Aorta (tissue), 5 donors: Measurements from ENCODE around the gene CCDC201. TPM values are rescaled to one million over a fixed set of nuclear protein-coding genes. Genes with fewer than 3 reads are reported as not detected.
"Not testable (repeated sequence)": the region's sequence is repeated elsewhere in the genome, so short reads cannot be mapped to it uniquely, and the experiment has no call there.

ENCODE experiments used
- ATAC-seq: fragments of 200-7000 bp; cut with Tn5 transposase; one replicate; pipeline ENCODE4 v1.9.1; 2022; ENCODE audit warnings: moderate library complexity; ENCODE audit not compliant: low FRiP score
- DNase-seq, 2 donors: peaks; one replicate each; pipeline ENCODE4 v3.0.0-alpha.2; 2020
- H3K27ac ChIP-seq, 2 donors: one replicate each; pipeline ENCODE4 v1.5.1; 2013; ENCODE audit warnings: low read length in 2 of 2, mild to moderate bottlenecking in 2 of 2, moderate library complexity in 2 of 2, control low read depth in 1 of 2, inconsistent platforms in 1 of 2, low read depth in 1 of 2
- H3K27me3 ChIP-seq, 2 donors: one replicate each; pipeline ENCODE4 v1.6.1; 2013; ENCODE audit warnings: control low read depth in 1 of 2, low read length in 1 of 2, mild to moderate bottlenecking in 1 of 2, moderate library complexity in 1 of 2; ENCODE audit not compliant: insufficient read depth in 2 of 2, control insufficient read depth in 1 of 2
- H3K36me3 ChIP-seq, 2 donors: one replicate each; pipeline ENCODE4 v1.6.1; 2013; ENCODE audit warnings: control low read depth in 1 of 2, low read length in 1 of 2, mild to moderate bottlenecking in 1 of 2; ENCODE audit not compliant: insufficient read depth in 2 of 2, control insufficient read depth in 1 of 2
- H3K4me1 ChIP-seq, 2 donors: one replicate each; pipeline ENCODE4 v1.6.1; 2013; ENCODE audit warnings: low read length in 2 of 2, control low read depth in 1 of 2, mild to moderate bottlenecking in 1 of 2, moderate library complexity in 1 of 2; ENCODE audit not compliant: insufficient read depth in 2 of 2, control insufficient read depth in 1 of 2
- H3K4me3 ChIP-seq, 2 donors: one replicate each; pipeline ENCODE4 v1.5.1; 2013; ENCODE audit warnings: low read length in 2 of 2, control low read depth in 1 of 2, mild to moderate bottlenecking in 1 of 2
- H3K9me3 ChIP-seq: one replicate; pipeline ENCODE4 v1.6.1; 2013; ENCODE audit warnings: mild to moderate bottlenecking, low read length; ENCODE audit not compliant: control insufficient read depth
- WGBS, 2 donors: extraction: QIAGEN DNeasy Blood & Tissue Kit; methylation state at CpG; one replicate each; pipeline ENCODE4 v1.1.7; 2013; 5-methylcytosine and 5-hydroxymethylcytosine counted together
- intact Hi-C, 2 donors: fragments of 100-400 bp; cut with DNase I; formaldehyde crosslinking; loops; one replicate each; pipeline versions ENCODE4 v1.14.2 to v1.15.0; 2022
- polyA plus RNA-seq, 2 donors: library from polyadenylated mRNA; stranded (reverse); fragments of 200-250 nt; gene quantifications; one replicate each; pipeline ENCODE4 v1.2.3, GENCODE V29; 2013
- total RNA-seq, 2 donors: library from RNA; stranded (reverse); fragmentation: NEBNext Ultra II Directional; extraction: Animal tissue kit (Norgen Biotek cat#: 25700); gene quantifications; one replicate each; pipeline ENCODE4 v1.2.1, GENCODE V29; 2021
- donor health status: healthy with polysubstance abuse.
- donor health status: Bipolar disorder and iron deficiency.
- donor health status: DM: no; HTN: no; CAD: no.
- donor health status: DM: no; HTN: no; CAD: no.
- donor health status: DM: yes; HTN: yes; CAD: no.

CCDC201 gene
- total and polyA plus RNA-seq, 4 donors: not detected

DNA sequence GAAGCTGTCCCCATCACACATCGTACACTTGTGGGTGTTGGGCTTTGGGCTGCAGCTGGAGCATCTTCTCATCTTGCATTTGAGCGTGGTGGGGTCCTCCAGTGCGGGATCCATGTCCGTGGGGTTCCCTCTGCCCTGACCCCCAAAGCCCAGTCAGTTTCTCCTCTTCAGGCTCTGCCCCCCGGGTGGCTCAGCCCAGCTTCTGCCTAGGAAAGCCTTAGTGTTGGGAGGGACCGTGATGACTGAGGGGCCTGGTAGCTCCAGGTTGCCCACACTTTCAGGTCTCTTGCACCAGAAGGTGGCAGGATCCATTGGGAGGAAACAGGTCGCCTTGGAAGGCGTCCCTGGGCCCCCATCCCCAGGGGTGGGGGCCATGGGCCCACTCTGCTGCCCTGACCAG is 55.9 kb downstream of the CCDC201 start:
- ATAC-seq, H3K27me3 ChIP-seq, H3K36me3 ChIP-seq, H3K9me3 ChIP-seq, H3K27ac ChIP-seq, H3K4me1 ChIP-seq, H3K4me3 ChIP-seq, DNase-seq, intact Hi-C loops: not testable (repeated sequence)
- 88 to 93% methylated on average over 7 to 8 of the region's 8 CpGs for WGBS, 2 donors

GRCh38 chr7:45814216-45815118 is 58.4 kb downstream of the CCDC201 start:
- H3K27ac ChIP-seq, H3K9me3 ChIP-seq, H3K4me1 ChIP-seq, H3K4me3 ChIP-seq, H3K36me3 ChIP-seq, H3K27me3 ChIP-seq, intact Hi-C loops, DNase-seq, ATAC-seq: not testable (repeated sequence)
- WGBS, 2 donors: 92 to 93% methylated on average over 29 to 37 of the region's 37 CpGs

GRCh38 chr7:45813771-45814170 is 59.1 kb downstream of the CCDC201 start:
- ATAC-seq, H3K36me3 ChIP-seq, DNase-seq, H3K4me3 ChIP-seq, H3K27me3 ChIP-seq, H3K27ac ChIP-seq, intact Hi-C loops, H3K4me1 ChIP-seq, H3K9me3 ChIP-seq: not testable (repeated sequence)
- WGBS, 2 donors: 94% methylated on average over 18 of the region's 18 CpGs

- Histone ChIP-seq H3K36me3 (no peaks in the 10 kb centered on the region), H3K4me3 (no peak overlapping the region), H3K27me3 (no peaks in the 10 kb centered on the region), H3K4me1 (no peaks in the 10 kb centered on the region), H3K27ac (no peak overlapping the region), H3K9me3 (no peaks in the 10 kb centered on the region)
- ATAC-seq (no peak), DNase-seq (no peak)
- intact Hi-C loops: no loop called here
- 91 to 93% methylated on average over 23 to 24 of the region's 24 CpGs for WGBS, 2 donors
Measured at GRCh38 chr7:45812946-45813345, 59.9 kb downstream of the CCDC201 start.

GRCh38 chr7:45811652-45812234 is 61.1 kb downstream of the CCDC201 start:
- H3K36me3 ChIP-seq: not testable (repeated sequence)
- WGBS, 2 donors: 88 to 92% methylated on average over 26 of the region's 26 CpGs

GRCh38 chr7:45810451-45811005 is 62.4 kb downstream of the CCDC201 start:
- WGBS, 2 donors: 92 to 95% methylated on average over 26 to 27 of the region's 28 CpGs
- H3K27ac ChIP-seq, ATAC-seq, H3K36me3 ChIP-seq, H3K27me3 ChIP-seq, H3K4me1 ChIP-seq, H3K4me3 ChIP-seq, DNase-seq, H3K9me3 ChIP-seq, intact Hi-C loops: not testable (repeated sequence)

More at GRCh38 chr7:45811652-45812234, 61.1 kb downstream of the CCDC201 start:
- H3K4me1 ChIP-seq, DNase-seq, H3K4me3 ChIP-seq, H3K27me3 ChIP-seq, intact Hi-C loops, H3K9me3 ChIP-seq, H3K27ac ChIP-seq, ATAC-seq: not testable (repeated sequence)

Other genes starting within 250 kb of the CCDC201 start
- not detected for gene IGFBP1, start 15.4 kb upstream of the CCDC201 start, total RNA-seq
- not detected for gene IGFBP1, start 15.4 kb upstream of the CCDC201 start, polyA plus RNA-seq
- 100 to 1,000 TPM; 143 to 200 TPM for gene IGFBP3, start 48.2 kb upstream of the CCDC201 start, total RNA-seq
- gene IGFBP3, start 48.2 kb upstream of the CCDC201 start, polyA plus RNA-seq: 100 to 1,000 TPM; 173 to 255 TPM